OCI-LY7 (cell line): ENCODE data around the gene CAMK1G.

ENCODE experiments used
- CTCF ChIP-seq: fragments of 200-600 bp; sonication (generic); conservative IDR thresholded peaks from 2 replicates; pipeline ENCODE4 v1.5.1; 2014; ENCODE audit warnings: mild to moderate bottlenecking, antibody characterized with exemption, low read length, moderate library complexity, mixed read lengths
- EZH2phosphoT487 ChIP-seq: fragments of 200-600 bp; sonication (generic); IDR thresholded peaks from 2 replicates; pipeline ENCODE4 v1.6.1; 2018; ENCODE audit warnings: low read depth, borderline replicate concordance, mild to moderate bottlenecking, mixed run types, antibody characterized with exemption, low read length, moderate library complexity, mixed read lengths

- TF ChIP-seq CTCF (no peak), EZH2phosphoT487 (no peak)
Measured at GRCh38 chr1:209570743-209571142, 12.8 kb upstream of the CAMK1G start.
